GM12878 (cell line): ENCODE results near the gene CDYL. TPM values are rescaled to one million over a fixed set of nuclear protein-coding genes. Genes with fewer than 3 reads are reported as not detected.

Experiments
- ATAC-seq: fragments of 200-7000 bp; cut with Tn5 transposase; 3 replicates; pipeline ENCODE4 v1.9.1; 2020; ENCODE audit warnings: mild to moderate bottlenecking, moderate library complexity
- BruUV-seq: library from RNA; stranded (reverse); fragments of 400-500 nt; replicated peaks from 2 replicates; lab custom pipeline; 2021; lab: Mats Ljungman, UMichigan
- CTCF ChIA-PET: fragments of 300-600 bp; sonication (Branson Sonifier 250); formaldehyde crosslinking; extraction: SDS; loops from one replicate; lab custom pipeline; 2021; ENCODE audit warnings: inconsistent platforms; lab: Yijun Ruan, JAX
- POLR2A ChIA-PET: fragments of 350-600 bp; formaldehyde crosslinking; extraction: SDS; loops from one replicate; lab custom pipeline; 2021; ENCODE audit warnings: inconsistent platforms; lab: Charles Lee
- RAD21 ChIA-PET: fragments of 300-600 bp; sonication (Branson Sonifier 250); formaldehyde crosslinking; loops from one replicate; lab custom pipeline; 2023; ENCODE audit warnings: antibody characterized with exemption; ENCODE audit not compliant: unreplicated experiment; lab: Charles Lee
- SMC1A ChIA-PET: fragments of 300-600 bp; sonication (Branson Sonifier 250); formaldehyde crosslinking; loops from one replicate; lab custom pipeline; 2023; ENCODE audit not compliant: unreplicated experiment, uncharacterized antibody; lab: Charles Lee
- DNase-seq: peaks from one replicate; pipeline ENCODE4 v3.0.0-alpha.2; 2011; ENCODE audit warnings: low read depth, low spot score
- FAIRE-seq: peaks from 3 replicates; lab custom pipeline; 2011; peaks lifted over from hg19 to GRCh38; lab: Jason Lieb, UNC
- H2AFZ ChIP-seq: 2 replicates; pipeline ENCODE4 v1.6.0; 2011; ENCODE audit warnings: low read depth, low read length, control low read depth; ENCODE audit not compliant: control insufficient read depth
- H3K27ac ChIP-seq: 2 replicates; pipeline ENCODE4 v1.5.1; 2011; ENCODE audit warnings: control low read depth; ENCODE audit not compliant: control insufficient read depth, insufficient read depth
- H3K27me3 ChIP-seq, 2 experiments: replicated peaks in 1 of 2; 2 replicates each; pipeline versions ENCODE4 v1.6.0 to v1.6.1; 2011; ENCODE audit warnings: low read length in 1 of 2; ENCODE audit not compliant: control insufficient read depth in 2 of 2, insufficient read depth in 2 of 2
- H3K36me3 ChIP-seq, 2 experiments: 2 replicates each; pipeline ENCODE4 v1.5.1; 2011; ENCODE audit warnings: low read length in 1 of 2; ENCODE audit not compliant: control insufficient read depth in 2 of 2, insufficient read depth in 2 of 2
- H3K4me1 ChIP-seq: 2 replicates; pipeline ENCODE4 v1.6.1; 2011; ENCODE audit warnings: mild to moderate bottlenecking, low read length, moderate library complexity, mixed read lengths; ENCODE audit not compliant: control insufficient read depth, insufficient read depth
- H3K4me2 ChIP-seq: 2 replicates; pipeline ENCODE4 v1.6.0; 2011; ENCODE audit warnings: control low read depth; ENCODE audit not compliant: control insufficient read depth, insufficient read depth
- H3K4me3 ChIP-seq: fragments of 200-600 bp; sonication (generic); 2 replicates; pipeline ENCODE4 v1.5.1; 2016
- H3K79me2 ChIP-seq: 2 replicates; pipeline ENCODE4 v1.6.0; 2011; ENCODE audit warnings: low read length; ENCODE audit not compliant: control insufficient read depth, insufficient read depth
- H3K9ac ChIP-seq: 2 replicates; pipeline ENCODE4 v1.8.0; 2011; ENCODE audit warnings: low read length, control low read depth, mixed read lengths; ENCODE audit not compliant: control insufficient read depth, insufficient read depth
- H3K9me3 ChIP-seq: replicated peaks from 3 replicates; pipeline ENCODE4 v1.5.1; 2011; ENCODE audit warnings: mild to moderate bottlenecking, low read length; ENCODE audit not compliant: control insufficient read depth, insufficient read depth
- H4K20me1 ChIP-seq: 2 replicates; pipeline ENCODE4 v1.6.0; 2011; ENCODE audit not compliant: control insufficient read depth, insufficient read depth
- ATF7 ChIP-seq: fragments of 450-650 bp; IDR thresholded peaks from 2 replicates; pipeline ENCODE4 v1.6.1; 2016; ENCODE audit warnings: low read depth, mild to moderate bottlenecking
- BHLHE40 ChIP-seq, 2 experiments: fragments of 450-650 bp in 1 of 2; IDR thresholded peaks; 2 replicates each; pipeline ENCODE4 v1.6.1; 2011 to 2017; ENCODE audit warnings: low read depth in 2 of 2, borderline replicate concordance in 1 of 2, improper control_type of control experiment in 1 of 2, low read length in 1 of 2, mild to moderate bottlenecking in 1 of 2
- CHD1 ChIP-seq: IDR thresholded peaks from 2 replicates; pipeline ENCODE4 v1.6.1; 2012; ENCODE audit warnings: low read depth, low read length, improper control_type of control experiment
- CREB1 ChIP-seq: IDR thresholded peaks from 2 replicates; pipeline ENCODE4 v1.6.1; 2012; ENCODE audit warnings: low read depth, mild to moderate bottlenecking, inconsistent platforms
- IRF4 ChIP-seq: IDR thresholded peaks from 2 replicates; pipeline ENCODE4 v1.6.1; 2011; ENCODE audit warnings: low read depth, low read length
- KLF5 ChIP-seq: fragments of 450-650 bp; IDR thresholded peaks from 2 replicates; pipeline ENCODE4 v1.6.1; 2014; ENCODE audit warnings: mild to moderate bottlenecking; ENCODE audit not compliant: partially characterized antibody
- LARP7 ChIP-seq: fragments of 450-650 bp; IDR thresholded peaks from 2 replicates; pipeline ENCODE4 v1.6.1; 2017; ENCODE audit warnings: mild to moderate bottlenecking
- PAX5 ChIP-seq: IDR thresholded peaks from 2 replicates; pipeline ENCODE4 v1.6.1; 2011; ENCODE audit warnings: low read depth, low read length, borderline replicate concordance
- PAX8 ChIP-seq: fragments of 450-650 bp; IDR thresholded peaks from 2 replicates; pipeline ENCODE4 v1.6.1; 2017; ENCODE audit warnings: mild to moderate bottlenecking, moderate library complexity
- RUNX3 ChIP-seq: IDR thresholded peaks from 2 replicates; pipeline ENCODE4 v1.6.1; 2012; ENCODE audit warnings: low read length, inconsistent platforms
- SMAD1 ChIP-seq: fragments of 450-650 bp; IDR thresholded peaks from 2 replicates; pipeline ENCODE4 v1.6.1; 2018; ENCODE audit warnings: mild to moderate bottlenecking, low read depth; ENCODE audit not compliant: partially characterized antibody
- STAT3 ChIP-seq: IDR thresholded peaks from 2 replicates; pipeline ENCODE4 v1.6.1; 2011; ENCODE audit warnings: low read depth, low read length, improper control_type of control experiment
- SUZ12 ChIP-seq: fragments of 200-600 bp; sonication (generic); IDR thresholded peaks from one replicate; pipeline ENCODE4 v1.6.1; 2018; ENCODE audit warnings: antibody characterized with exemption, mild to moderate bottlenecking; ENCODE audit not compliant: unreplicated experiment
- TARDBP ChIP-seq: IDR thresholded peaks from 2 replicates; pipeline ENCODE4 v1.6.1; 2016; ENCODE audit warnings: borderline replicate concordance
- ZSCAN29 ChIP-seq: fragments of 450-650 bp; IDR thresholded peaks from 2 replicates; pipeline ENCODE4 v1.6.1; 2017; ENCODE audit warnings: mild to moderate bottlenecking, moderate library complexity
- WGBS: methylation state at CpG from one replicate; pipeline ENCODE4 v1.1.6; 2016; ENCODE audit warnings: low lambda C conversion rate; ENCODE audit not compliant: insufficient replicate concordance, insufficient coverage; ENCODE audit errors: missing lambda C conversion rate; 5-methylcytosine and 5-hydroxymethylcytosine counted together
- in situ Hi-C: fragments of 300-500 bp; cut with MboI; formaldehyde crosslinking; loops from 9 replicates; pipeline ENCODE4 v1.14.3; 2018; ENCODE audit warnings: mixed read lengths
- intact Hi-C: fragments of 100-400 bp; cut with micrococcal nuclease; formaldehyde crosslinking; loops from one replicate; pipeline ENCODE4 v1.14.2; 2022; ENCODE audit not compliant: unreplicated experiment
- polyA plus RNA-seq, 11 experiments: library from polyadenylated mRNA; depleted of rRNA in 4 of 11; unstranded in 6 of 11; stranded (reverse) in 5 of 11; fragments of >200 nt; fragmentation: Nextera tagmentation in 4 of 11; fragmentation: Illumina TruSeq in 1 of 11; extraction: Ambion mirVana in 4 of 11; extraction: Trizol in 1 of 11; gene quantifications; 1 replicate in 1 of 11; 2 replicates in 10 of 11; pipeline versions ENCODE4 v1.2.1 to v1.2.3, GENCODE V29; 2011 to 2016; ENCODE audit warnings: inconsistent platforms in 2 of 11, missing spikeins in 2 of 11, low read depth in 1 of 11
- total RNA-seq, 4 experiments: library from RNA; depleted of rRNA in 3 of 4; stranded (reverse); fragments of >200 nt in 3 of 4; fragmentation: Illumina TruSeq in 1 of 4; extraction: Trizol in 1 of 4; gene quantifications; 2 replicates each; pipeline versions ENCODE4 v1.2.1 to v1.2.3, GENCODE V29; 2013 to 2021
- TF ChIP-seq, protein P1 (sequence below): IDR thresholded peaks from 2 replicates; pipeline ENCODE4 v1.6.1; 2012; ENCODE audit warnings: low read depth, low read length, improper control_type of control experiment
- TF ChIP-seq, protein P2 (sequence below): fragments of 150-350 bp; IDR thresholded peaks from 2 replicates; pipeline ENCODE4 v1.6.1; 2014; ENCODE audit warnings: mild to moderate bottlenecking, low read depth, low read length
- TF ChIP-seq, protein P3 (sequence below): fragments of 450-650 bp; IDR thresholded peaks from 2 replicates; pipeline ENCODE4 v1.6.1; 2018; ENCODE audit warnings: mild to moderate bottlenecking, low read depth, moderate library complexity; ENCODE audit not compliant: partially characterized antibody

CDYL gene
- total and polyA plus RNA-seq, 10 of the 15 experiments (the other 5 are each of a cell fraction or from before 2014, with no cell fraction given): 9.3 to 61.2 (median 28.5) TPM

DNA sequence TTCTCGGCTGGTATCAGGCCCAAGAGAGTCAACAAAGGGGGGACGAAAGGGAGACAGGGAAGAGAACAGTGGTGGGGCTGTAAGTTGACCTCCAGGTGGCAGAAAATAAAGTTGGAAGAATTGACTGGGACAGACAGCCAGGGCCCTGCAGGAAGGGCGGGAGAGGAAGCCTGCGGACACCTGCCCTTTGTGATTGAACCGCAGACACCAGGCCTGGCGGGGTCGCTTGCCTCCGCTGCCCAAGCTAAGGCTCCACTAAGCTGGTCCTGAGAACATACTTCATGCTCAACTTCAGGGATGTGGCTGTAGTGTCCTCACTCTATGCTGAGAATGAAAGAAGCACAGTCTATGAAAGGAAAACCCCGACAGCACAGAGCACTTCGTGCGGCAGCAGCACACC is 173.9 kb downstream of the CDYL start:
- ATAC-seq: no peak
- Histone ChIP-seq H3K79me2 (no peaks in the 10 kb centered on the region), H3K27me3 (no peaks in the 10 kb centered on the region), H2AFZ (no peak overlapping the region), H3K4me1 (no peaks in the 10 kb centered on the region), H3K9me3 (no peaks in the 10 kb centered on the region), H4K20me1 (no peaks in the 10 kb centered on the region; the same call in 1 of the 2 replicates), H3K9ac (no peak overlapping the region), H3K4me2 (no peak overlapping the region), H3K4me3 (no peak overlapping the region), H3K27ac (no peak overlapping the region), H3K36me3 (peaks cover 25 to 37% of the 10 kb centered on the region in 2 experiments)
- ChIA-PET CTCF (no interaction called here), SMC1A (interaction anchor here (1.3 kb wide), 1 partner anchor 8 kb away, joined by 4 read pairs; no protein-coding TSS in a partner anchor), POLR2A (interaction anchor here (0.6 kb wide), 1 partner anchor 13 kb away, joined by 3 read pairs; no protein-coding TSS in a partner anchor), RAD21 (no interaction called here)
- no TSS peak for BruUV-seq
- WGBS: 98% methylated on average over 11 of the region's 11 CpGs
- in situ Hi-C loops (no loop called here), intact Hi-C loops (no loop called here)
- DNase-seq: no peak
- TF ChIP-seq STAT3: no peak
- TF ChIP-seq, protein P1, sequence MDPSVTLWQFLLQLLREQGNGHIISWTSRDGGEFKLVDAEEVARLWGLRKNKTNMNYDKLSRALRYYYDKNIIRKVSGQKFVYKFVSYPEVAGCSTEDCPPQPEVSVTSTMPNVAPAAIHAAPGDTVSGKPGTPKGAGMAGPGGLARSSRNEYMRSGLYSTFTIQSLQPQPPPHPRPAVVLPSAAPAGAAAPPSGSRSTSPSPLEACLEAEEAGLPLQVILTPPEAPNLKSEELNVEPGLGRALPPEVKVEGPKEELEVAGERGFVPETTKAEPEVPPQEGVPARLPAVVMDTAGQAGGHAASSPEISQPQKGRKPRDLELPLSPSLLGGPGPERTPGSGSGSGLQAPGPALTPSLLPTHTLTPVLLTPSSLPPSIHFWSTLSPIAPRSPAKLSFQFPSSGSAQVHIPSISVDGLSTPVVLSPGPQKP: no peak
- no peak for TF ChIP-seq CHD1
- no peak for TF ChIP-seq IRF4
- TF ChIP-seq SMAD1: no peak
- TF ChIP-seq LARP7: no peak
- no peak for TF ChIP-seq CREB1
- TF ChIP-seq RUNX3: no peak
- TF ChIP-seq, protein P2, sequence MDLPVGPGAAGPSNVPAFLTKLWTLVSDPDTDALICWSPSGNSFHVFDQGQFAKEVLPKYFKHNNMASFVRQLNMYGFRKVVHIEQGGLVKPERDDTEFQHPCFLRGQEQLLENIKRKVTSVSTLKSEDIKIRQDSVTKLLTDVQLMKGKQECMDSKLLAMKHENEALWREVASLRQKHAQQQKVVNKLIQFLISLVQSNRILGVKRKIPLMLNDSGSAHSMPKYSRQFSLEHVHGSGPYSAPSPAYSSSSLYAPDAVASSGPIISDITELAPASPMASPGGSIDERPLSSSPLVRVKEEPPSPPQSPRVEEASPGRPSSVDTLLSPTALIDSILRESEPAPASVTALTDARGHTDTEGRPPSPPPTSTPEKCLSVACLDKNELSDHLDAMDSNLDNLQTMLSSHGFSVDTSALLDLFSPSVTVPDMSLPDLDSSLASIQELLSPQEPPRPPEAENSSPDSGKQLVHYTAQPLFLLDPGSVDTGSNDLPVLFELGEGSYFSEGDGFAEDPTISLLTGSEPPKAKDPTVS: no peak
- no peak for TF ChIP-seq ZSCAN29
- TF ChIP-seq TARDBP: no peak
- no peak for TF ChIP-seq ATF7
- TF ChIP-seq KLF5: no peak
- no peak for TF ChIP-seq BHLHE40 (IDR thresholded peaks at IDR 0.05; ENCODE audit: borderline replicate concordance in 1 of 2, low read depth in 2 of 2, low read length in 1 of 2)
- TF ChIP-seq PAX8: no peak
- no peak for TF ChIP-seq PAX5
- TF ChIP-seq, protein P3, sequence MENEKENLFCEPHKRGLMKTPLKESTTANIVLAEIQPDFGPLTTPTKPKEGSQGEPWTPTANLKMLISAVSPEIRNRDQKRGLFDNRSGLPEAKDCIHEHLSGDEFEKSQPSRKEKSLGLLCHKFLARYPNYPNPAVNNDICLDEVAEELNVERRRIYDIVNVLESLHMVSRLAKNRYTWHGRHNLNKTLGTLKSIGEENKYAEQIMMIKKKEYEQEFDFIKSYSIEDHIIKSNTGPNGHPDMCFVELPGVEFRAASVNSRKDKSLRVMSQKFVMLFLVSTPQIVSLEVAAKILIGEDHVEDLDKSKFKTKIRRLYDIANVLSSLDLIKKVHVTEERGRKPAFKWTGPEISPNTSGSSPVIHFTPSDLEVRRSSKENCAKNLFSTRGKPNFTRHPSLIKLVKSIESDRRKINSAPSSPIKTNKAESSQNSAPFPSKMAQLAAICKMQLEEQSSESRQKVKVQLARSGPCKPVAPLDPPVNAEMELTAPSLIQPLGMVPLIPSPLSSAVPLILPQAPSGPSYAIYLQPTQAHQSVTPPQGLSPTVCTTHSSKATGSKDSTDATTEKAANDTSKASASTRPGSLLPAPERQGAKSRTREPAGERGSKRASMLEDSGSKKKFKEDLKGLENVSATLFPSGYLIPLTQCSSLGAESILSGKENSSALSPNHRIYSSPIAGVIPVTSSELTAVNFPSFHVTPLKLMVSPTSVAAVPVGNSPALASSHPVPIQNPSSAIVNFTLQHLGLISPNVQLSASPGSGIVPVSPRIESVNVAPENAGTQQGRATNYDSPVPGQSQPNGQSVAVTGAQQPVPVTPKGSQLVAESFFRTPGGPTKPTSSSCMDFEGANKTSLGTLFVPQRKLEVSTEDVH: no peak
- no peak for TF ChIP-seq SUZ12
- FAIRE-seq: no peak
